ENCODE data around the gene IFITM1. TPM values are rescaled to one million over a fixed set of nuclear protein-coding genes. Genes with fewer than 3 reads are reported as not detected.

IFITM1 gene
- polyA plus RNA-seq, 1 donor (not counting 4 experiments of a cell fraction or from before 2014, with no cell fraction given), result 333 TPM

DNA sequence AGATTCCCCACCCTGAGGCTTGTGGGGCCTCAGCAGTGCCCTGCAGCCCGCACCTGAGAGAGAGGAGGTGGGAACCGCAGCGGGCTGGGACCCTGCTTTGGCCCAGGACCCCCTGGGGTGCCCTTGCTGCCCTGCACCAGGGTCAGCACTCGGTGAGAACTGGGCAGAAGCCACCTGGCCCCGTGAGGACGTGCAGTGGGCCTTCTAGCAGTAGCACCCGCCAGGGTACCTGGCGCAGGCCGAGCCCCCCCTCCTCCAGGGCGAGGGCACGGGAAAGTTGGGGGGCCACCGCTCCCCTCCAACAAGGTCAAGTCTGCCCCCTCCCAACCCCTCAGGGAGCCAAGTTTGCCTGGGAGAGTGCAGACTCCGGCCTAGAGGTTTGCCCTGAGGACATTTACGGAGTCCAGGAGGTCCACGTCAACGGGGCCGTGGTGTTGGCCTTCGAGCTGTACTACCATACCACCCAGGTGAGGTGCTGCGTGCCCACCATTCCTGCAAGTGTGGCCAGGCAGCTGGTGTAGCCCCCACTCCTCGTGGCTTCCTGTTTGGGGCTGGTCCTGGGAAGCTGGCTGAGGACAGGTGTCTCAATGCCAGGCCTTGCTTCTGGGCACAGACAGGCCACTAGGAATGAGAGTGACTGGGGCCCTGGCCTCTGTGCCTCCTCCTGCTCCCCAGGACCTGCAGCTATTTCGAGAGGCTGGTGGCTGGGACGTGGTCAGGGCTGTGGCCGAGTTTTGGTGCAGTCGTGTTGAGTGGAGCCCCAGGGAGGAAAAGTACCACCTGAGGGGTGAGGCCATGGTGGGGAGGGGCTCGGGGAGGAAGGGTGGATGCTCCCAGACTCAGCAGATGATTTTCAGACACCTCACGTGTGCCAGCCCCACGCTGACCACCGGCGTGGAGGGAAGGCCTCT, 21.4 kb upstream of the IFITM1 start:
- peaks cover 7% of the 10 kb centered on the region for H3K4me1 ChIP-seq (ENCODE audit: control insufficient read depth, extremely low read depth, insufficient read depth, low read length)
- H3K79me2 ChIP-seq (ENCODE audit: control insufficient read depth, insufficient read depth, low read length), result no peaks in the 10 kb centered on the region
- no peak for DNase-seq (ENCODE audit: low read depth, low spot score)
- H3K9me3 ChIP-seq (ENCODE audit: control insufficient read depth, low read depth, low read length), result no peaks in the 10 kb centered on the region
- peaks cover 18% of the 10 kb centered on the region for H3K27me3 ChIP-seq (ENCODE audit: control insufficient read depth, extremely low read depth, insufficient read depth, low read length)
- no peaks in the 10 kb centered on the region for H3K9me1 ChIP-seq (ENCODE audit: control insufficient read depth, extremely low read depth, insufficient read depth, low read length)
- no peak overlapping the region for H3K9ac ChIP-seq (ENCODE audit: control insufficient read depth, extremely low read depth, insufficient read depth, low read length)
- H2AFZ ChIP-seq (ENCODE audit: control insufficient read depth, low read length), result no peak overlapping the region
- TF ChIP-seq EZH2 (IDR thresholded peaks at IDR 0.05; ENCODE audit: low read length) (no peak), CTCF (optimal IDR thresholded peaks at IDR 0.05 in 1 of 3, IDR thresholded peaks at IDR 0.05 in 1 of 3, conservative IDR thresholded peaks at IDR 0.05 in 1 of 3; ENCODE audit: extremely low read depth in 1 of 3, insufficient read depth in 2 of 3, low read length in 3 of 3) (no peak)
- dilution Hi-C loops (cut with MboI; ENCODE audit: extremely low pct_ligation_motif_present, low sequenced_read_pairs), result no loop called here
- FAIRE-seq, result no peak
- no peaks in the 10 kb centered on the region for H3K36me3 ChIP-seq (ENCODE audit: control insufficient read depth in 2 of 2, extremely low read depth in 1 of 2, insufficient read depth in 2 of 2, low read length in 2 of 2)
- no peak overlapping the region for H3K4me3 ChIP-seq (ENCODE audit: control insufficient read depth in 2 of 3, extremely low read depth in 1 of 3, insufficient read depth in 2 of 3, low read depth in 1 of 3, low read length in 3 of 3)
- H3K27ac ChIP-seq (ENCODE audit: control insufficient read depth, insufficient read depth, low read length), result no peak overlapping the region
- no peak overlapping the region for H3K4me2 ChIP-seq (ENCODE audit: control insufficient read depth, extremely low read depth, insufficient read depth, low read depth, low read length)
- H4K20me1 ChIP-seq (ENCODE audit: control insufficient read depth, extremely low read depth, insufficient read depth, low read length), result no peaks in the 10 kb centered on the region

GRCh38 chr11:293271-293851, 20.5 kb upstream of the IFITM1 start:
- no peaks in the 10 kb centered on the region for H3K79me2 ChIP-seq (ENCODE audit: control insufficient read depth, insufficient read depth, low read length)
- H3K4me2 ChIP-seq (ENCODE audit: control insufficient read depth, extremely low read depth, insufficient read depth, low read depth, low read length), result no peak overlapping the region
- H3K36me3 ChIP-seq (ENCODE audit: control insufficient read depth in 2 of 2, extremely low read depth in 1 of 2, insufficient read depth in 2 of 2, low read length in 2 of 2), result no peaks in the 10 kb centered on the region
- peaks cover 15% of the 10 kb centered on the region for H3K27me3 ChIP-seq (ENCODE audit: control insufficient read depth, extremely low read depth, insufficient read depth, low read length)
- TF ChIP-seq CTCF (optimal IDR thresholded peaks at IDR 0.05 in 1 of 3, IDR thresholded peaks at IDR 0.05 in 1 of 3, conservative IDR thresholded peaks at IDR 0.05 in 1 of 3; ENCODE audit: extremely low read depth in 1 of 3, insufficient read depth in 2 of 3, low read length in 3 of 3), result no peak
- no peak for TF ChIP-seq EZH2 (IDR thresholded peaks at IDR 0.05; ENCODE audit: low read length)
- H3K27ac ChIP-seq (ENCODE audit: control insufficient read depth, insufficient read depth, low read length), result no peak overlapping the region
- no peak overlapping the region for H2AFZ ChIP-seq (ENCODE audit: control insufficient read depth, low read length)
- dilution Hi-C loops (cut with MboI; ENCODE audit: extremely low pct_ligation_motif_present, low sequenced_read_pairs), result no loop called here
- FAIRE-seq (no peak), DNase-seq (ENCODE audit: low read depth, low spot score) (no peak)
- H3K9me3 ChIP-seq (ENCODE audit: control insufficient read depth, low read depth, low read length), result no peaks in the 10 kb centered on the region
- H3K9me1 ChIP-seq (ENCODE audit: control insufficient read depth, extremely low read depth, insufficient read depth, low read length), result no peaks in the 10 kb centered on the region
- H4K20me1 ChIP-seq (ENCODE audit: control insufficient read depth, extremely low read depth, insufficient read depth, low read length), result no peaks in the 10 kb centered on the region
- H3K4me1 ChIP-seq (ENCODE audit: control insufficient read depth, extremely low read depth, insufficient read depth, low read length), result peaks cover 1% of the 10 kb centered on the region
- no peak overlapping the region for H3K4me3 ChIP-seq (ENCODE audit: control insufficient read depth in 2 of 3, extremely low read depth in 1 of 3, insufficient read depth in 2 of 3, low read depth in 1 of 3, low read length in 3 of 3)
- no peak overlapping the region for H3K9ac ChIP-seq (ENCODE audit: control insufficient read depth, extremely low read depth, insufficient read depth, low read length)

Data from keratinocyte (primary cell).